Measurements from ENCODE around the gene PLB1.

The PLB1 gene

GRCh38 chr2:28566521-28567041 lies 70.7 kb downstream of the PLB1 start:
- peak; percentile 85 for DNase-seq (ENCODE audit: low read depth)

DNA sequence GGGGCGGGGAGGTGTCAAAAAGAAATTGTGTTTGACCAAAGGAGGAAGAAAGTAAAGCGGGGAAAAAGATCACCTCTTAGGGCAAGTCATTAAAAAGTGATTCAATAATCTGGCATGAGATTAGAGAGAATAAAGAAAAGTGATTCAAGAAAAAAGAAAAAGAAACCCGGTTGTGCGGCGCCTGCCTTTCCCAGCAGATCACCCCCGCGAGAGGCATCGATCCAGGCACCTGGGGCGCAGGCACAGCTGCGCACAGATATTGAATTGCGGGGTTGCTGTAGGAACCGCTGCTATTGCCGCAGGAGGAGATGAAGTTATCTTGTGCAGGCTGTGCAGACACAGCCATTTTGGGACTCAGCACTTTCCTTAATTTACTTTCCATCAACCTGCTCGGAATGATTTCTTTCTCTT lies 71.2 kb downstream of the PLB1 start:
- DNase-seq (ENCODE audit: low read depth), result no peak

- no peak for DNase-seq (ENCODE audit: low read depth)
These were observed 72.2 kb downstream of the PLB1 start for GRCh38 chr2:28568036-28568435.

DNA sequence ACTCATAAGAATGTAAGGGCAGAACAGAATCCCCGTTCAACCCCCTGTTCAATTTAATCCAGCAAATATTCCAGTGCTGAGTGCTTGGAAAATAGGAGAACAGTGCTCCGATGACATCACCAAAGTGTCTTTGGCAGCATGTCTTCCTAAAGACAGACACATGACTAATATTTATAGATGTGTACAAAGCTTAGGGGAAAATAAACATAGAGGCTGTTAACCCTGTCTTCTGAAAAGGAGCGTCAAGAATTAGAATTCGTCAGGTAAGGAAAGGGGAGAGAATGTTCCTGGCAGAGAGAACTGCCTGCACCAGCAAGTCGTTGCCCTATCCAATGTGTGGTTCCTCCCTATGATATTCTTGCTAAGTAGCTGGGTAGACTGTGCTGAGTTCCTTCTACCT lies 72.7 kb downstream of the PLB1 start:
- no peak for DNase-seq (ENCODE audit: low read depth)

- no peak for DNase-seq (ENCODE audit: low read depth)
These were observed 74.6 kb downstream of the PLB1 start for GRCh38 chr2:28570431-28570830.

DNA sequence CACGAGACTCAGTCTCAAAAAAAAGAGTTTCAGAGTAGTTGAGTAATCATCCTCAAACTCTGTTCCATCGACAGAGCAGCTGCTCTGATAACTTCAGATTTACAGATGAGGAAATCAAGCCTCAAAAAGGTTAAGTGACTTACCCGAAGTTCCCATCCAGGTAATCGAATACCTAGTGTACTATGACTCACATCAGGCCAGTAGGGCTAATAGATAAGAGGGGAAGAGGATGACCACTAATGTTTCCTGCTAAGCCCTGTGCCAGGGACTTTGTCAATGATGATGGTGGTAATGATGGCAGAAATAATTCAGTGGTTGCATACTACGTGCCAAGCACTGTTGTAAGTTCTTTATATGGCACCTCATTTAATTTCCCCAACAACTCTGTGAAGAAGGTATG lies 80.9 kb downstream of the PLB1 start:
- no peak for DNase-seq (ENCODE audit: low read depth)

GRCh38 chr2:28577791-28578680 lies 82.2 kb downstream of the PLB1 start:
- DNase-seq (ENCODE audit: low read depth), result no peak

DNA sequence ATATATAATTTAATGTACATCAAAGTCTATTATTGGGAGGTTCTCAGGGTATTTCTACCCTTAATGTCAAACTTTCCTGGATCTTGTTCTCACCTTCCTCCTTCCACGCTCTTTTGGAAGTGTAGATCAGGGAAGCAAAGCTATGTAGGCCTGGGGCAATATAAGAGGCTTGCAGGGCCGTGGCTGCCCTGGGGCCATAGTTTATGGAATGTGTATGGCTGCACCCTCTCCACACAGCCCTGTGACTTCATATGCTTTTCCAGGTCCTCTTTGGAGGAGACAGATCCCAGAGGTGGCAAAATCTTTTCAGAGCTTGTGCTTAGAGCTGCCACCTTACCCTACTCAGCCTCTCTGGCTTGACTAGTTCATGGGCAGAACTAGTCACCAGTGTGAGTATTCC lies 82.9 kb downstream of the PLB1 start:
- DNase-seq (ENCODE audit: low read depth), result no peak

DNA sequence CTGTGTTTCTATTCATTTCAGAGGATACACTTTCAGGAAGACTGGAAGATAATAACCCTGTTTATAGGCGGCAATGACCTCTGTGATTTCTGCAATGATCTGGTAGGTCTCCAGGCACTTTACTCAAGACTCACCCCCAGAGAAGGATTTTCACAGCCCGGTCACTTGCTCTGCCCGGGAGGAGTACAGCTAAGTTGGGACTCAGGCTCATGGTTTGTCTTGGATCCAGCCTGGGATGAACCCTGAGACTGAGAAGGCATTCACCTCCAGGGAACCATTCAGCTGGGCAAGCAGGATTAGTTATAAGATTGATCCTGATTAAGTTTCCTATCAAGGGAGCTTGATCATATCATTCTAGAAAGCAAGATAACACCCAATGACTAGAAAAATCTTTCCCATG lies 83.7 kb downstream of the PLB1 start:
- DNase-seq (ENCODE audit: low read depth), result no peak

DNA sequence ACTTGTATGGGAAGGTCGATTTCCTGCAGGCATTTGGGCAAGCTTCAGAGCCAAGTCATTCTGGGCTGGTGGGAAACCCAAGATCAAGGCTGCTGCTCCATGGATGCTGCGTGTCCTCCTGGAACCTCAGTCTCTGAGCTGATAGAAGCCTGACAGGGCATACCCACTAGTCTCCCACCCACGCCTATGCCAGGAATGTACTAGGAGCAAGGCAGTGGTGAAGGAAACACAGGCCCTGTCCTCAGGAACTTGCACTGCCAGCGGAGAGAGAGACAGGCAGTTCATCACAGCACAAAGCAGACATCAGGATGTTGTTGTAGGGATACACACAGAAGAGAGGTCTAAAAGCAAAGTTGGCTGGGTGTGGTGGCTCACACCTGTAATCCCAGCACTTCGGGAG lies 84.2 kb downstream of the PLB1 start:
- DNase-seq (ENCODE audit: low read depth), result no peak

DNA sequence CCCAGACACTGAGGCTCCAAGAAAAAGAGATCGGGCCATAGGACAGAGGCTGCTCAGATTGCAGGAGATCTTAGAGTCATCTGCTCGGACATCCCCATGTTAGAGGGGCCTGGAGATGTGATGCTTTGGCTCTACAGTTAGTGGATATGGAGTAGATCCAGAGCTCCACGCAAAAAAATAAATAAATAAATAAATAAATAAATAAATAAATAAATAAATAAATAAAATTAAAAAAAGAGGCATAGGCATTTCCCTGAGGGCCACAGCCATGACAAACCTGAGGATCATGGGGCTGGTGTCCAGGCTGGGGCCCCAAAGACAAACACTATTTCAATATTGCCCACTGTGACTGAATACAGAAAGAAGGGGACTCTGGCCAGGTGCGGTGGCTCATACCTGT lies 85.5 kb downstream of the PLB1 start:
- no peak for DNase-seq (ENCODE audit: low read depth)

GRCh38 chr2:28582152-28582551 lies 86.3 kb downstream of the PLB1 start:
- DNase-seq (ENCODE audit: low read depth), result no peak

- no peak for DNase-seq (ENCODE audit: low read depth)
These were observed 86.7 kb downstream of the PLB1 start for GRCh38 chr2:28582595-28582994.

DNA sequence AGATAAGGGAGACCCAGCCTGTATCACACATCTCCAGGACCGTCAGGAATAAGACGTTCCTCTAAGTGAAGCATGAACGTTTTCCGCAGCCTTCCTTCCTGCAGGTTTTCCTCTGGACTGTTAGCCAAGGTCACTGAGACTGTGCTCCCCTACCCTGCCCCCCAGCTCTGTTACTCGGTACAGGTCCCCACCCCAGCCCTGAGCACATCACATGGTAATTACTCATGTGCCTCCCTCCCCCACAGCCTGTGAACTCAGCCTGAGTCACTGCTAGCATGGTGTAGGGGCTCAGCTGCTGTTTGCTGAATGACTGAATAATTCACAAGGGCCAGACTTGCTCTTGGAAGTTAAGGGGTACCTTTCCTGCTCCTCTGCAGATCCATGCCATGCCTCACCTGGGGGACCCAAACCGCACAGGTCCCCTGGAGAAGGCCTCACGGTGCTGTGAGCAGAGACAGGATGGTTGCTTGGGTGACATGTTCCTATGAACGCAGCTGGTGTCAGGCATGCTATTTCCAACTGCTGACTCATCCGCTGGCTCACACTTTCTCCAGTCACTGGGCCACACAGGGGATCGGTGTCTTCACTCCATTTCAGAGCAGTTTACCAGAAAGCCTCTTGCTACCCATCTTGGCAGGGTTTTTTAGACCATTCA lies 88.2 kb downstream of the PLB1 start:
- DNase-seq (ENCODE audit: low read depth), result peak; percentile 19

DNA sequence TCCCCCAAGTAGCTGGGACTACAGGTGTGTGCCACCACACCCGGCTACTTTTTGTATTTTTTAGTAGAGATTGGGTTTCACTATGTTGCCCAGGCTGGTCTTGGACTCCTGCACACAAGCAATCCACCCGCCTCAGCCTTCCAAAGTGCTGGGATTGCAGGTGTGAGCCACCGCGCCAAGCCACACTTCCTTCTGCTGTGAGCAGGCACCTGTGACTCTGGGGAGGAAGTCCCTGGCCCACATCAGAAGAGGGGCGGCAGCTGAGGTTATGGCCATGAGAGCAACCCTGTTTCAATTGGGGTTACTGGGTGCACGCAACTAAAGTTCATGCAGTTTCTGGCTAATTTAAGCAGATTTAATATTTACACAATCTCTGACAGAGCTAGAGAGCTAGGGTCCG lies 91.0 kb downstream of the PLB1 start:
- DNase-seq (ENCODE audit: low read depth), result peak; percentile 42

GRCh38 chr2:28587526-28588291 lies 91.8 kb downstream of the PLB1 start:
- DNase-seq (ENCODE audit: low read depth), result no peak

GRCh38 chr2:28588292-28588670 lies 92.4 kb downstream of the PLB1 start:
- no peak for DNase-seq (ENCODE audit: low read depth)

DNA sequence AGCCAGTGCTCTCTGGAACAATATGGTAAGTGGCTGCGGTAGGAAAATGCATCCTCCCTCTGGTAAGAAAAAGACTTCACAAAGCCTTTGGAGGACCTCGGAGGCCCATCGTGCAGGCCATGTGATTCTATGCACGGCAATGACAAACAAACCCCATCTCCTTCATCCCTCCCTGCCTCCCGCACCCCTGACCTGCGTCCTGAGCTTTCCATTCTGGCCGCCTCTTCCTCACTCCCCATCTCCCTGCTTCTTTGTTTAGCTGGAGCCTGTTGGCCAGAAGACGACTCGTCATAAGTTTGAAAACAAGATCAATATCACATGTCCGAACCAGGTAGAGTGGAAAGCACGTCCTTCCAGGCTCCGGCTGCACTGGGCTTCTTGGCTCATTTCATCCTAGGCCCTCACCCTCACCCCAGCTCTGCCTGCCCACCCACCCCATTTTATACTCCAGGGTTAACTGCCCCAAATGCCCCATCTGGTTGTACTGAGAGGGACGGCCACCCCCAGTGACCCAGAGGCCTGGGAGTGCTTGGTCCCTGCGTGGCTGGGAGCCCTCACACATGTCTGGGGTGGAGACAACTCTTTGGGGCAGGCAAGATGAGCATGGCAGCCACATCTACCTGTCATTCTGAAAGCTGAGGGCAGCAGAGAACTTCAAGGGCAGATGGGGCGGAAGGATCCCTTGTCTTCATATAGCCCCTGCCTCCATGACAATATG lies 94.0 kb downstream of the PLB1 start:
- no peak for DNase-seq (ENCODE audit: low read depth)

GRCh38 chr2:28590496-28591301 lies 94.8 kb downstream of the PLB1 start:
- DNase-seq (ENCODE audit: low read depth), result no peak

DNA sequence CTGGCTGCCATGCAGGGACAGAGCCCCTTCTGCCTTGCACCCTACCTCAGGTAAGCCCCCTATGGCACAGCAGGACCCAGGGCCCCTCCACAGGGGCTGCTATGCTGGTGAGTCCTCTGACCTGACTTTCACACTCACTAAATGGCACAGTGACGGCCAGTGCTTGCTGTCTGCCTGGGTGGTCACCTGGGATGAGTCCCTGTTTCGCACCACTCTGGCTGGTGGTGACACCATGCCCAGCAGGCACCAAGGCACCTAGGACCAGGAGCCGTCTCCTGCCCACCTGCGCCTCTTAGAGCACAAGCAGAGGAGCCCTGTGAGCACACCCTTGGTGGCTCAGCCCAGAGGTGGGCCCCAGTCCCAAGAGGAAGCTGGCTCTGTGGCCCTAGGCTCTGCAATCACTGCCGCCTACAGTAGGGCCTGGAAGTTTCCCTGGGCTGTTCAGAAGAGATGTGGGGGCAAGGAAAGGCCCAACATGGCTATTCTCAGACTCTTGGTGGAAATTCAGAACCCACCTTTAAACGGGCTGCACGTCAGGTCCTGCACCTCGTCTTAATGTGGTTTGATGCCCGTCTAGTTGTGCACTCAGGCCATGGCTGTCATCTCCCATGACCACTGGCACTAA lies 96.0 kb downstream of the PLB1 start:
- DNase-seq (ENCODE audit: low read depth), result no peak

- no peak for DNase-seq (ENCODE audit: low read depth)
These were observed 96.6 kb downstream of the PLB1 start for GRCh38 chr2:28592481-28592880.
